ENCODE measurements around the gene H1-8.

H1-8 gene

GRCh38 chr3:129573493-129573892 is 30.5 kb downstream of the H1-8 start:
- no peak for DNase-seq (ENCODE audit: low spot score)

- DNase-seq (ENCODE audit: low spot score) = no peak
Measured at GRCh38 chr3:129574206-129574605, 31.2 kb downstream of the H1-8 start.

- no peak for DNase-seq (ENCODE audit: low spot score)
Measured at GRCh38 chr3:129575233-129575996, 32.4 kb downstream of the H1-8 start.

DNA sequence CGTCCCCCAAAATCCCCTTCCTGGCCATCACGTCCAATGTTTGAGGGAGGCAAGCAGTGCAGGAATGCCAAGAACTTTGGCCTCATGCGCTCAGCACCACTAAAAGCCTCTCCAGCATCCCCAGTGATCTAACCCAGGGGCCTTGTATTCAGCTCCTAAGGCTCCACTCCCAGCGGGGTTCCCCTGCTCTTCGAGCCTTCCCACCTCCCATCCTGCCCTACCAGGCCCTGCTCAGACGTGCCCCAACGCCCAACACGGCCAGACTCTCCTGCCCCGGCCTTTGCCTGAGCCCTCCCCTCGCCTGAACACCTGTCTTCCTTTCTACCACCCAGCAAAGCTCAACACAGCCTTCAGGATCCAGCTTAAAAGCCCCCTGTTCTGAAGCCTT is 33.0 kb downstream of the H1-8 start:
- DNase-seq (ENCODE audit: low spot score) = no peak

DNA sequence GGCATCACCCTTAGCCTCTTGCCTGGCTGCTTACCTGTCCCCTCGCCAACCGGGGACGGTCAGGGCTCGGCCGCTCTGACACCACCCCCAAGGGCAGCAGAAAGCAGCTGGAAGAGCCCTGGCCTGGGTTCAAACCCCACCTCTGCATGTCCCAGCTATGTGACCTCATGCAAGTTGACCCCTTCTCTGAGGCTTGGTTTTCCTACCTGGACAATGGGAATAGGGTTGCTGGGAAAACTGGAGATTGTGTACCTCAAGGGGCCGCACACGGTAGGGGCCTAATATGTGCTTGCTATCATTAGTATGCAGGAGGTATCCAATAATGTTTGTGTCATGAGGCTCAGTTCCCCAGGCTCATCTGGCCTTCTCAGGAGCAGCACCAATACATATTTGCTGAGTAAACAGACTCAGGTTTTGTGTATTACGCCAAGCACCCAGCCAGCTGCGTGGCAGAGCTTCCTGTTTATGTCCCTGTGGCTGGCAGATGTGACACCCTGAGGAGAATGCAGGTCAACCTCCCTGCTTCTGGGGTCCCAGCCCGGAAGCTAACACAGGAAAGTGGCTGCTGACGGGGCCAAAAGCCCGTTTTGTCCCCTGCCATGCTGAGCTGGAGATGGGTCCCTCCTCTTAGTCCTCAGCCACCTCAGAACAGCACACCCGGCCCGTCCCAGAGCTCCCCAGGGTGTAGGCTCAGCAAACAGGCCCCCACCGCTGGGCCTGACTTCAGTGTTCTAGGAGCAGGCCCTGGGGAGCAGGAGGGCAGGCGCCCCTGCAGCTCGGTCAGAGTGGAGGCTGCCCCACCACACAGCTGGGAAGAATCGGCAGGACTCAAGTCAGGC is 33.8 kb downstream of the H1-8 start:
- DNase-seq (ENCODE audit: low spot score) = no peak

DNA sequence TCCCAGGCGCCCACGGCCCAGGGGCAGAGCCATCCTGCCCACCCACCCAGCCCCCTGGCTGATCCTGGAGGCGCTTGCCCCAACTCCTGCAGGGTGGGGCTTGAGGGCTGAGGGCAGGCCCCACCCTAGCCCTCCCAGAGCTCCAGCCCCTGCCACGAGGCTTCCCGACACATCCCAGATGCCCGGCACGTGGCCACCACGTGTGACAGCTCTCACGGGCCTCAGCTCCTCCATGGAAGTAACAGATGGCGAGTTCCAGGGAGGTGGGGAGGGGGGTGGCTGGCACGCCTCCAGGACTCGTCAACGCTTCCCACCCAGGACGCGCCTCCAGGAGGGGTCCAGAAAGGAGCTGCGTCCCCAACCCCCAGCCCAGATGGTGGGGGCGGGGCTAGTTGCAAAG is 34.4 kb downstream of the H1-8 start:
- no peak for DNase-seq (ENCODE audit: low spot score)

DNA sequence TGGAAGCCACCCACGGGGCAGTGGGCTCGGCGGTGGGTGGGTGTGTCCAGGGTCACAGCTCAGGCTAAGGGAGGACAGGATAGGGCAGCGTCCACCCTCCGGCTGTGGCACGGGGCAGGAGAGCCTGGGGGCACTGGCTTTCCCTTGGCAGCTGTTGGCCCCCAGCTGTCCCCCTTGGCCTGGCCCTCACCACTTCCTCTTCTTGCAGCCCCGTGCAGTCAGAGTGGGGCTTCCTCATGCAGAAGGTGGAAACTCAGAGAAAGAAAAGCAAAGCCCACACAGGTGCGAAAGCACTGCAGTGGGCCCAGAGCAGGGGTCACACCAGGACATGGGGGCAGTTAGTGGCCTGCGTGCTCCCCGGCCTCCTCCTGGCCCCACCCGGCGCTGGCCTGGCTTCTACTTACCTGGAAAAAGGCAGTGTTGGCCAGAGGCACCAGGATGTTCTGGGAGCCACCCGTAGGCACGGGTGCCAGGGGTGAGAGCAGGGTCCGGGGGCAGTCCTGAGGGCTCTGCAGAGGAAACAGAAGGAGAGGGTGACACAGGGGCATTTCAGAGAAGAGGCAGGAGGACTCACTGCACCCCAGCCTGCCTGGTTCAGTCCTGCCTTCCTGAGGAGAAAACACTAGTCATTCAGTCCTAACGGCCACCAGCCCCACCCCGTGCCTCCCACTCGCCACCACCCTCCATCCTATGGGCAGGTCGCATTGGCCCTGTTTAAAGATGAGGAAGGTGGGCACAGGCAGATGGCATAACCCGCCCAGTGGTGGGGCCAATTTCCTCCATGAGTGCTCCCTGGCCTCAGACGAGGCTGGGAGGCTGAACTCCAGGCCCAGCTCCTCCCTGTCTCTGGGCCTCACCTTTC is 35.2 kb downstream of the H1-8 start:
- DNase-seq (ENCODE audit: low spot score) = no peak

- no peak for DNase-seq (ENCODE audit: low spot score)
Measured at GRCh38 chr3:129579991-129580390, 37.0 kb downstream of the H1-8 start.

DNA sequence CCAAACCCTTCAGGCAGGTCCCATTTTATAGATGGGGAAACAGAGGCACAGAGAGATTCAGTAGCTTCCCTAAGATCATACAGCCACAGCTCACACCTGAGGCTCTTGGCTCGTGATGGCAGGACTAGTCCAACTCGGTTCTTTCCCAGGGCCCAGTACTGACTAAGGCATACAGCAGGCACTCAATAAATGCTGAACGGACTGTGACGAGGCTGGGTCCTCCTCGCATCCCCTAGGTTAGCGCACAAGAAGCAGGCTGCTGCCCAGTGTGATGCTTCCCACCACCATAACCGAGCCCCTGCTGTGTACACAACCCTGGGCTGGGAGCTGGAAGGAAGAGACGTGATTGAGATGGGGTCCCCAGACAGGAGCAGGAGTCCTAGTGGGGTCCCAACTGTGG is 38.6 kb downstream of the H1-8 start:
- no peak for DNase-seq (ENCODE audit: low spot score)

- no peak for DNase-seq (ENCODE audit: low spot score)
Measured at GRCh38 chr3:129582799-129583198, 39.8 kb downstream of the H1-8 start.

DNA sequence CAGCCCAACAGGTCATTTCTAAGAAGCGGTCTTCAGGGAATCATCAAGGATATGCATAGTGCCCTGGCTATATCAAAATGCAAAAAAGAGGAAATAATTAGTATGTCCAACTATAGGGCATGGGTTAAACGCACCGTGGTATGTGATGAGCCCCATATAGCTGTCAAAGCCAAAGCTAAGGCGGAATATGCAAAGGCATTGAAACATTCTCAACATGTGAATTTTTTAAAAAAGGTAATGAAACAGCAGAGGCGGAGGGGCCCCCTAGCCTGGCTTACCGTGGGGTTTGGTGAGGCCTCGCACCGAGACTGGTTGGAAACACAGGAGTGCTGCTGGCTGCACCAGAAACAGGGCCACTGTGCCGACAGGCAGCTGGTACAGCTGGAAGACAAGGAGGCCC is 40.3 kb downstream of the H1-8 start:
- no peak for DNase-seq (ENCODE audit: low spot score)

GRCh38 chr3:129584631-129585030 is 41.7 kb downstream of the H1-8 start:
- DNase-seq (ENCODE audit: low spot score) = no peak

DNA sequence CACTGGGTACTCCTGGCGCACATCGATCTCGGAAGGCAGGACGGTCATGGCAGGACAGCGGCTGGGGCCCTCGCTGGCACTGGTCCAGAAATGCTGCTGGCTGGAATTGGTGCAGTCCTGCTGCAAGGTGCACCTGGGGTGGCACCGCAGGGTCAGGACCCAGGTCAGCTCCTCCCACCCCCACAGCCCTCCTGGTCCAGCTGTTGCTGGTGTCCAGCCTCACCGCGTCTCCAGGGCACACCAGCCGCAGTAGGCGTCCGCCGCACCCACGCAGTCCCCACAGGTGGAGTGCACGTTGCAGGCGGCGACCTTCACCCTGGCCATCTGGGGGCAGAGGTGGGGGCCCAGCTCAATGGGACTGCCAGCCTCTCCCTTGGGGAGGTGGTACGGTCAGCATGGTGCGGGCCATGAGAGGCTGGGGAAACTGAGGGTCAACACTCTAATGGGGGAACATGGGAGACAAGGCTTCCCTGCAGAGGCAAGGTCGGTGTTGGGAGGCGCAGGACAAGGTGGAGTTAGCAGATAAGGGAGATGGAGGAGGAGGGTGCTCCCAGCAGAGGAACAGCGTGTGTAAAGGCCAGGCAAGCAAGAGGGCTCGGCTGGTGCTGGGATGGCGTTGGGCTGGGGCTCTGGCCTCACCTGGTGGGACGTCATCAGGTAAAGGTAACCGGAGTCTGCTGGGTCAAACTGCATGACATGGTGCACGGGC is 43.1 kb downstream of the H1-8 start:
- DNase-seq (ENCODE audit: low spot score) = no peak

DNA sequence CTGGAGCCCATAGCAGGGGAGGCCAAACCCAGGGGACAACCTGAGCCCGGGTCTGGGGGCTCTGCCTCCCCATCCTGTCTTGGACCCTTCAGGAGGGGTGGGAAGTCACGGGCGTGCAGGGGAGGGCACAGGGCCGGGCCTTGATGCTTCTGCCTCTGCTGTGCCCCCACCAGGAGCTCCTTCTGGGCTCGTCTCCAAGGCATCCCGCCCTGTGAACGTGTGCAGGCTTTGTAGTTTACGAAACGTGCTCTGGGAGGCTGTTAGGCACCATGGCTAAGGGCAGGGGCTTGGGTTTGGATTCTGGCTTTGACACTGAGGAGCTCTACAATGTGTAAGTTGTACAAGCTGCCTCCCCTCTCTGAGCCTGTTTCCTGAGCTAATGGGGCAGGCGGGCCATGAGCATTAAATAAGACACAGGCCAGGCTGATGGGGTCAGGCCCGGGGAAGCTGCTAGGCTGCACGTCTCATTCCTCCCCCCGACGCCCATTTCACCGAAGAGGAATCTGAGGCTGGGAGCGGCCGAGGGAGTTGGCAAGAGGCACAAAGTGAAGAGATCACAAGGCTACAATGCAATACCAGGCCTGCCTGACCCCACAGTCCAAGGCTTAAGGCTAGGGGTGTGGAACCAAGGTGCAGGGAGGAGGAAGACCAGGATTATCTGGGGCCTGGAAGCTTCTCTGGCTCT is 43.9 kb downstream of the H1-8 start:
- peak; percentile 76 for DNase-seq (ENCODE audit: low spot score)

DNA sequence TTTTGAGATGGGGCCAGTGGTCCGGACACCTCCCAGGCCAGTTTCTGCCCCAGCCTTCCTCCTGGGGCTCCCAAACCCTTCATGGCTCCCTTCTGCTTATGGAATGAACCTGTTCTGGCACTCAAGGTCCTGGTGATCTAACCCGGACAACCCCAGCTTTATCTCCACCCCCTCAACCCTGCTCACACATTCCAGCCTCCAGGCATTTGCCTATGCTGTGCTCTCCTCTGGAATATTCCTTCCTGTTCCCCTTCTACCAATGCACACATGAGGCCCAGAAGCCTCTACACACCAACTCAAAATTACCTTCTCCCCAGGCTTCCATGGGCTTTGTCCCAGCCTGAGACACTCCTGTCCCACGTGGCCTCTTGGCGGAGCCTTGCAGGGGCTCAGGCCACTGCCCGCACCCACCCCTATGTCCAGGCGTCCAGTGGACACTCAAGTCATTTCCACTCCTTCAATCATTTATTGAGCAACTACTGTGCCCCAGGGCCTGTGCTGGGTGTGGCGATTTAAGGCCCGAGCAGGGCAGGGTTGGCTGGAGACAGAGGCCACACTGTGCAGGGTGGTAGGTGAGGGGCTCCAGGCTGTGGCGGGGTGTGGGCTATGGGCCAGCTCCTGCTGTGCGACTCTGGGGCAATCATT is 44.7 kb downstream of the H1-8 start:
- peak; percentile 30 for DNase-seq (ENCODE audit: low spot score)

DNA sequence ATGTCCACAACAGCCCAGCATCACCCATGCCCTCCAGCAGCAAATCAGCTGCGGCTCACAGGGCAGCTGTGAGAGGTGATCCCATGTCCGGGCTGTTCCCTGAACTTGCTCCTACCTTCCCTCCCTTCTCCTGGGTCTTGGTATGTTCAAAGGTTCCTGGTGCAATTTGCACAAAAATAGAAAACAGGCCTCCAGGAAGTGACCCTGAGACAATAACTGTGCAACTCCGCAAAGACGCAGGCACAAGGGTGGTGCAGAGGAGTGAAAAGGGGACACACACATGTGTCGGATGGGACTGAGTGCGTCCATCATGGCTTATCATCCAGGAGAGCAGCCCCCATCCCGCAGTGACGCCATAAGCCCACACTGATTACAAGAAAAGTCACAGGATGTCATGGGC is 47.2 kb downstream of the H1-8 start:
- DNase-seq (ENCODE audit: low spot score) = no peak

GRCh38 chr3:129591932-129592331 is 49.0 kb downstream of the H1-8 start:
- no peak for DNase-seq (ENCODE audit: low spot score)

GRCh38 chr3:129592381-129593131 is 49.6 kb downstream of the H1-8 start:
- DNase-seq (ENCODE audit: low spot score) = peak; percentile 29

DNA sequence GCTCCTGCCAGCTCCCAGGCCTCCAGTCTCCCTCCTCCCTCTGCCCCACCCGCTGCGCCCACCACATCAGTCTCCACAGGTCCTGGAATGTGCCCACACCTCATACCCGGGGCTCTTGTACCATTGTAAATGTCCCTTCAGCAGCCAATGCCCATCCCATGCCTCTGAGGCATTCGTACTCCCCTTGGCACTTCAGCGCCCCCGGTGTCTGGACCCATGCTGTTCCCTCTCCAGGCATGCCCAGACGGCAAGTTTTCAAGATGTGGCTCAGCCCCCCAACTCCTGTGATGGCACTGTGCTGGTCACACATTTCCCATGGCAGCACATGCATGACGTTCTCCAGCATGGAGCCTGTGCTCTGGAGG is 50.2 kb downstream of the H1-8 start:
- DNase-seq (ENCODE audit: low spot score) = no peak
